Measurements from ENCODE around the gene ACY1. TPM values are rescaled to one million over a fixed set of nuclear protein-coding genes. Genes with fewer than 3 reads are reported as not detected.

The ACY1 gene
- total and polyA plus RNA-seq, 4 donors: 69.5 to 274 (median 238) TPM

- TF ChIP-seq TAF1 (conservative IDR thresholded peaks at IDR 0.05) (no peak), EGR1 (IDR thresholded peaks at IDR 0.05; ENCODE audit: low read depth in 2 of 2) (no peak), GABPA (IDR thresholded peaks at IDR 0.05 in 1 of 2, conservative IDR thresholded peaks at IDR 0.05 in 1 of 2) (no peak), HNF4A (conservative IDR thresholded peaks at IDR 0.05) (no peak)
Observed at GRCh38 chr3:51949121-51949520, 34.2 kb upstream of the ACY1 start (continued).

- no peak for TF ChIP-seq FOXA1 (IDR thresholded peaks at IDR 0.05)
- TF ChIP-seq RXRA (IDR thresholded peaks at IDR 0.05): no peak
- TF ChIP-seq ZBTB33 (IDR thresholded peaks at IDR 0.05): no peak
- TF ChIP-seq MAX (IDR thresholded peaks at IDR 0.05): no peak
- TF ChIP-seq EGR1 (IDR thresholded peaks at IDR 0.05; ENCODE audit: low read depth in 2 of 2): no peak
- TF ChIP-seq HNF4G (IDR thresholded peaks at IDR 0.05): no peak
- no peak for TF ChIP-seq ATF3 (IDR thresholded peaks at IDR 0.05)
- TF ChIP-seq CTCF (IDR thresholded peaks at IDR 0.05; ENCODE audit: low read depth, low read length, missing input control): no peak
- no peak for TF ChIP-seq HNF4A (conservative IDR thresholded peaks at IDR 0.05)
- no peak for TF ChIP-seq TAF1 (conservative IDR thresholded peaks at IDR 0.05)
- TF ChIP-seq RAD21 (IDR thresholded peaks at IDR 0.05): no peak
- 90% methylated on average over 2 of the region's 2 CpGs for WGBS
- no peaks in the 10 kb centered on the region for H3K9me3 ChIP-seq (ENCODE audit: control insufficient read depth in 4 of 4, low read length in 3 of 4)
- no peak overlapping the region for H3K9ac ChIP-seq (ENCODE audit: low read depth in 1 of 2, low read length in 2 of 2)
- no peak overlapping the region for H3K4me3 ChIP-seq (ENCODE audit: low read depth in 1 of 3, low read length in 3 of 3)
- H3K27me3 ChIP-seq (ENCODE audit: control insufficient read depth in 4 of 4, insufficient read depth in 4 of 4, low read length in 3 of 4): no peaks in the 10 kb centered on the region
- peaks cover 0 to 9% (median 7%) of the 10 kb centered on the region in 4 donors for H3K4me1 ChIP-seq (ENCODE audit: control insufficient read depth in 4 of 4, insufficient read depth in 4 of 4, low read length in 3 of 4)
- DNase-seq (ENCODE audit: low spot score): no peak
- no peak overlapping the region for H3K27ac ChIP-seq (ENCODE audit: low read depth in 1 of 2, low read length in 2 of 2)
- peaks cover 0 to 21% (median 13%) of the 10 kb centered on the region in 4 donors for H3K36me3 ChIP-seq (ENCODE audit: control insufficient read depth in 4 of 4, insufficient read depth in 3 of 4, low read depth in 1 of 4, low read length in 3 of 4)
Observed at GRCh38 chr3:51950899-51951298, 32.4 kb upstream of the ACY1 start.

- no peak overlapping the region for H3K9ac ChIP-seq (ENCODE audit: low read depth in 1 of 2, low read length in 2 of 2)
- WGBS: 76% methylated on average over 3 of the region's 3 CpGs
- no peak for TF ChIP-seq RXRA (IDR thresholded peaks at IDR 0.05)
- TF ChIP-seq MAX (IDR thresholded peaks at IDR 0.05): no peak
- TF ChIP-seq HNF4G (IDR thresholded peaks at IDR 0.05): no peak
- TF ChIP-seq CTCF (IDR thresholded peaks at IDR 0.05; ENCODE audit: low read depth, low read length, missing input control): no peak
- no peak for TF ChIP-seq FOXA2 (IDR thresholded peaks at IDR 0.05)
- TF ChIP-seq FOXA1 (IDR thresholded peaks at IDR 0.05): no peak
- no peak for TF ChIP-seq TAF1 (conservative IDR thresholded peaks at IDR 0.05)
- H3K4me3 ChIP-seq (ENCODE audit: low read depth in 1 of 3, low read length in 3 of 3): no peak overlapping the region
- no peak overlapping the region for H3K27ac ChIP-seq (ENCODE audit: low read depth in 1 of 2, low read length in 2 of 2)
- H3K4me1 ChIP-seq (ENCODE audit: control insufficient read depth in 4 of 4, insufficient read depth in 4 of 4, low read length in 3 of 4): peaks cover 4 to 22% (median 14%) of the 10 kb centered on the region in 4 donors
- no peaks in the 10 kb centered on the region for H3K9me3 ChIP-seq (ENCODE audit: control insufficient read depth in 4 of 4, low read length in 3 of 4)
- H3K27me3 ChIP-seq (ENCODE audit: control insufficient read depth in 4 of 4, insufficient read depth in 4 of 4, low read length in 3 of 4): no peaks in the 10 kb centered on the region
- H3K36me3 ChIP-seq (ENCODE audit: control insufficient read depth in 4 of 4, insufficient read depth in 3 of 4, low read depth in 1 of 4, low read length in 3 of 4): peaks cover 0 to 11% (median 5%) of the 10 kb centered on the region in 4 donors
- DNase-seq (ENCODE audit: low spot score): no peak
Observed at GRCh38 chr3:51953445-51953844, 29.9 kb upstream of the ACY1 start.
